GM19324 (cell line): ENCODE results near the gene SH3GL2.

Experiments used
- ATAC-seq: cut with Tn5 transposase; IDR thresholded peaks from one replicate; pipeline ENCODE4 v1.9.1; 2021; ENCODE audit warnings: mild to moderate bottlenecking, moderate library complexity; ENCODE audit not compliant: unreplicated experiment, low FRiP score

The SH3GL2 gene

DNA sequence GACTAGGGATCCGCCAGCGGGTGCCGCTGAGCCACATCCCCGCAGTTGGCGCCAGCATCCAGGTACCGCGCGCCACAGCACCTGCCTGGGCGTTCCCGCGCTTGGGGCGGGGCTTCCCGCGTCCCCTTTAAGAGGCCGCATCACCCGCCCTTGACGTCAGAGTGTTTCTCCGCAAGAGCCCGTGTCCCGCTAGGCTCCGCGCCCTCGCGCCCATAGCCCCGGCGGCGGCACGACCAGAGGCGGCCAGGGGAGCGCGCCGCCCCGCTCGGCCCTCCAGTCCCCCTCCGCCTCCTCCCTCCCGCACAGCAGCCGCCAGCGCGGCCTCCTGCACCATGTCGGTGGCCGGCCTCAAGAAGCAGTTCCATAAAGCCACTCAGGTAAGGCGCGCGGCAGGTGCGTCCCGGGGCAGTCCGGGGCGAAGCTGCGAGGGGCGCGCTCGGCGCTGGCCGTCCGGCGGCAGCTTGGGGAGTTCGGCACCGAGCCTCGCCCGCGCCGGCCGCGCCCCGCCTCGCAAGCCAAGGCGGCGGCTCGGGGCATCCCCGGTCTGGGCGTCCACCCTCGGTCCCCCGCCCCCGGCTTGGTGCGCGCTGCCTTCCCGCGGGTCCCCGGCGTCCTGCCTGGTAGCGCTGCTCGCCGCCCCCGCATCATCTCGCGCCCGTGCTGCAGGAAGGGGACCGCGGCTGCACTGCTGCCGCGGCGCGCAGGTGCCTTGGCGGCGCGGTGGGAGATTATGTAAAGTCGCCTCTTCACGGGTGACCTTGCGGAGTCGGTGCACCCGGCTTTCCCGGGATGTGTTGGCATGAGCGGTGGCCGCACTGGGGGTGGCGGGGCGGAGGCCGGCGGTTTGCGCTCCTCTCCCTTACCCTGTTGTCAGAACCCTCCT, at the start of gene SH3GL2:
Gene SH3GL2, plus strand, starts transcription at position 156 of the 883 bp plus-strand sequence.
- ATAC-seq = peak; percentile 39

DNA sequence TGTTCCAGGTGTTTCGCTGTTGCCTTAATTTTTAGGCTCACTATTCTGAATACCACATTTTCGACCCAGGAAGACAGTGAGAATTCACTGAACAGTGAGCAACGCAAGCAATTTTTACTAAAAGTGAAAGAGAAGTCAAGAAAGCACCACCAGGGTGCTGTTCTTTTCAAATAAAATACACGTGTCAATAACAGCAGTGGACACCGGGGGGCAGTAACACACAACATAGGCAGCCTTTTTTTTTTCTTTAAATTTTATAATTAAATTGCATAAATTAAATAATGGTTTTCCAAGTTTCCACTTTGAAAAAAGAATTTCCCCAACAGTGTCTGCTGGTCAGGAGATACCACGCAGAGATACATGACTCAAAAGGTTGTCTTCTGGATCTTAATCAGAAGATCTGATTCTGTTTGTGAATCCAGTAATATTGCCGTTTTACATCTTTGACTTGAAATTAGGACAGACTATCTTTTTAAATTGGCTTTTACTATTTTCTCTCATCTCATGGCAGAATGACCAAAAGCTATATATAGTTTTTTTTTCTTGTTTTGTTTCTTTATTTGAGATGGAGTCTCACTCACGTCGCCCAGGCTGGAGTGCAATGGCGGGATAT, 47.1 kb upstream of the SH3GL2 start:
- no peak for ATAC-seq

DNA sequence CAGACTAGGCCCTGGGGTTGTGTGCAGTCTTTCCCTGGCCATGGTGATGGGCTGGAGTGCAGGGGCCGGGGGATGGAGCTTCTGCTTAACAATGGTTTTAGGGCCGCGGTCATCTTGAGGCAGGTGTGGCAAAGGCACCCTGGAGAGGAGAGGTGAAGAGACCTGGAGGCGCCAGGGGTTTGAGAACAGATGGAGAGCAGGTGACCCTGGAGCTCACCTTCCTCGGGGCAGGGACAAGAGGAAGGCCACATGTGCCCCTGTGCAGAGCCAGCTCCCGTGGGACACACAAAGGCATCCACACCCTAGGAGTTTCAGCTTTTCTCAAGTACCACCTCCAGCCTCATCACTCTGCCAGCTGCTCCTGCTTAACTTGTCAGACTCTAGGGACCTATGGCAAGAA, 46.4 kb upstream of the SH3GL2 start:
- no peak for ATAC-seq

DNA sequence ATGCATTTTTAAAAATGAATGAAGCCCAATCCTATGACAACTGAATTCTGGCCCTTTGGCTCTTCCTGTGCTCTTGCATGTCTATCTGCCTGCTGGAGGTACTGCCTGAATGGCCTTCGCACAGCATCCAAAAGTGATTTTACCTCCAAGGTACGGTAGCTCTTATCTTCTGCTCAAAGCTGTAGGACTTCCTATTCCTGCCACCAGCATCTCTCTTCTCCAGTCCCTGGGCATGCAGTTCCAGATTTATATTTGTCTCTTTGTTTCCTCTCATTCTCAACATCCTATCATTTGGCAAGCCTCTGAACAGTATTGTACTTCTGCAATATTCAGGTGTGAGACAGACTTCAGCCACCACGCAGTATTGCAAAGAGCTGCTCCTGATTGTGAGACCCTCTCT, 43.7 kb upstream of the SH3GL2 start:
- ATAC-seq = no peak

DNA sequence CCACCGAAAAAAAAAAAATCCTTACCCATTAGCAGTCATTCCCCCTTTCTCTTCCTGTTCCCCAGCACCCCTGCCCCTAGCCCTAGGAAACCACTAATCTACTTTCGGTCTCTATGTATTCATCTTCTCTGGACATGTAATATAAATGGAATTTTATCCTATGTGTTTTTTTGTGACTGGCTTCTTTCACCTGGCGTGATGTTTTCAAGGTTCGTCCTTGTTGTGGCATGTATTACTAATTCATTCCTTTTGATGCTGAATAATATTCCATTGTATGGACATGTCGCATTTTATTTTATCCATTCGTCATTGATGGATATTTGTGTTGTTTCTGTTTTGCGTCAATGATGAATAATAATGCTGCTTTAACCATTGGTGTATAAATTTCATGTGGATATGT, 42.8 kb upstream of the SH3GL2 start:
- ATAC-seq = no peak

DNA sequence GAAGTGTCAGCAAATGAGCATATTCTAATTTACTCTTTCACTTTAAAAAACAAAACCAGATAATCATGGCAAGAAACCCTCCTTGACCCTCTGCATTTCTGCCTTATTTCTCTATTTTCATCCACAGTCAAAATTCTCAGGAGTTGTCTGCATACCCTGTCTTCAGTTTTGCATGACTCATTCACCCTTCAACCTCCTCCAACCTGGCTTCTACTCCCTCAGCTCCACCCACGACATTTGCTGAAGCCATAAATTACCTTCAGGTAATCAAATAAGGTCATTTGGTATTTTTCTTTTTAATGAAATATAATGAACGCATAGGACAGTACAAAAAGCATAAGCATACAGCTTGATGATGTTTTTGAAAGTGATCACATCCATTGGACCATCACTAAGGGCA, 27.8 kb upstream of the SH3GL2 start:
- no peak for ATAC-seq

DNA sequence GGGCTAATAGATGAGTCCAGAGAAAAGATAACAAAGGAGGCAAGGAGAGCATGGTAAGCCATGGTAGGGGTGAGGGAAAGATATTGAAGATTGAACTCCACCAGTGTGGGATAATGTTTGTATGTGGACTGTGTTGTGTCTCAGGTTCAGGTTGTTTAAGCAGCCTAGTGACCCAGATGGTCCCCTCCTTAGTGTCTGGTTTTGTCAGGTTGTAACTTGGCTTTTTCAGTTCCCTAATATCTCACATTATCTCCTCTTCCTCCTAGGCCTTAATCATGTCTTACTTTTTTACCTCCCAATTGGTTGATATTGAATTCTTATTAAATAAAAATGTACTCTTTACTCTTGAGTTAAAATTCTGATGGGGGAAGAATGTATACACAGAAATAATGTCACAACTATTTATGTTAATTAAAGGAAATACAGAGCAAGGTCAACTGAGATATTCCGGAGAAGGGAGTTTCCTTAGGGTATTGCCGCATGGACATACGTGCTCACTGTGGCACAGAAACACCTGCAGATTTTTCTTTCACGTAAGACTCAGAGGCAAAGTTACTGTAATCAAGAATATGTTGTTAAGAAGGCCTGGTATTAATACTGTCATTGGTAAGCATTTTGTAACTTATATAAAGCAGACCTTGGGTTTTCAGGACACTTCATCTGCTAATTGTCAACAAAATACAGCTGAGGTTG, 23.4 kb upstream of the SH3GL2 start:
- no peak for ATAC-seq

DNA sequence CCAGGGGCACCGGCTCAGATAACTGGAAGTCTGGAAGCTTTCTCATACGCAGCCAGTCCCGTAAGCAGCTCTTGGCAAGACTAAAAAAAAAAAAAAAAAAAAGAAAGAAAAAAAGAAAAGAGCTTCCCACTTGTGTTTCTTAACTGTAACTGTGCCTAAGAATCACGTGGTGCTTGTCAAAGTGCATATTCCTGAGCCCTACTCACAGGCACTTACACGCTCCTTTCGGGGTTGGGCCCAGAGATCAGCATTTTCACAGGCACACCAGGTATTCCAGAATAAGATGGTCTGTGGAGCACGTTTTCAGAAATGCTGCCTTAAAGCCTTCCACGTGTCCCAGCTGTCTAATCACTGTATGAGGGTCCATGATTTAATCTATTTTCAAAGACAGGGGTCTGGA, 22.6 kb upstream of the SH3GL2 start:
- no peak for ATAC-seq

DNA sequence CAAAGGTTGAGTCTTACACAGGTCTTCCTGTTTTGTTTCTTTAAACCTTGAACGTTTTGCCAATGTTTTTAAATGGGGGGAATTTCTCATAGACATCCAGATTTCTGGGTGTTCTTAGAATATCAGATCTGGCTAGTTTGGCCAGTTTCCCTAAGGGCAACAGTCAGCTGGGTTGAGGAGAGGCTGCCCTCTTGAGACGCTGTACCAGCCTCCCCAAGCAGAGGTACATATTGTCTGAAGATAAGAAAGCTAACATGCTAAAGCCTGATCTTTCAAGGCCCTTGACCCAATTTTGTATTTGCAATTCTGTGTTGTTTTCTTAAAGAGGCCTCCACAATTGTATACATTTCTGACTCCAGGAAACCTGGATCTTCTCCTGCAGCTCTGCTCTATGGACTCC, 21.9 kb upstream of the SH3GL2 start:
- ATAC-seq = no peak

DNA sequence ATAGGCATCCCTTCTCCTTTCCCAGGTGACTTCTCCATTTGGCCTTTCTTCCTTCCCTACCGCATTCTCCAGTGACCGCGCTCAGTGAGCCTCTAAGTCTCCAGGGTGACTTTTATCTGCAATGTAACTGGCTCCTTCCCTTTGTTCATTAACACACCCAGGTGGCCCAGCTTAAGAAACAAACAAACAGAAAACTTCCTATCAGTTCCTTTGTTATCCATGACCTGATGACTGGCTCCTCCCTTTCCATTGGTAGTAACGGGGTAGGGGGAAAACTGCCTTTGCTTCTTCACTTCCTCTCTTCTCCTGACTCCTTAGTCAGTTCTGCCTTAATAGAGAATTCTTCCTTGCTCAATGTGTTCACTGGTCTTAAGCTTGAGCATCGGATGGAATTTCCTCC, 7.0 kb upstream of the SH3GL2 start:
- no peak for ATAC-seq

DNA sequence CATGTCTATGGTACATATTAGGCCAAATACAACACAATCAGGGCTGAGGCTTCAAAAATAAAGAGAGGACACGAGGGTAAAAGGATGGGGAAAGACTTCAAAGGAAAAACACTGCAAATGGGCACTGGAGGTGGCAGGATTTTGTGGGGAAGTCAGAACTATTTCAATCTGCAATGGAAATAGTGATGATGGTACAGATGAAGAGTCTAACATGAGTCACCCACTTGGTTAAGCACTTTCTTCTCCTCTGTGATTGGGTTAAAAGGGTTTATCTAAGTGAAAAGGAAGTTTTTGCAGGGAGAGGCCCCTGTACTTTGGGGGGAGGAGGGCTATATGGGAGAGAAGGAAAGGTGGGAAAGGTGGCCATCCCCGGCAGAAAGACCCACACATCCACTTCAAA, 4.5 kb upstream of the SH3GL2 start:
- no peak for ATAC-seq

DNA sequence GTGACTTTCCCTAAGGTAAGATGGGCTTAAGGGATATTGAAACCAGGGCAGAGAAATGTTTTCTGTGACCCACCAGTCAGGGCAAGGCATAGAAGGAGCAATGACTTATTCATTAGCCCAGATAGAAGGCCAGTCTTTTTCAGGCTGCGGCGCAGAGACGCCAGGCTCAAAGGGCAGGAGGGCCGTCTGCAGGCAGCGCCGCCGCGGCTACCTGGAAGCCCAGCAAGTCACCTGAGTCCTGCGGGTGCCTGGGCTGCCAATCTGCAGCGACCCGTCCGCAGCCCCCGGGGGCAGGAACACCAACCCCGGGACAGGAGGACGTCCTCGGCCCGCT, 322 bp upstream of the SH3GL2 start:
- ATAC-seq = no peak

DNA sequence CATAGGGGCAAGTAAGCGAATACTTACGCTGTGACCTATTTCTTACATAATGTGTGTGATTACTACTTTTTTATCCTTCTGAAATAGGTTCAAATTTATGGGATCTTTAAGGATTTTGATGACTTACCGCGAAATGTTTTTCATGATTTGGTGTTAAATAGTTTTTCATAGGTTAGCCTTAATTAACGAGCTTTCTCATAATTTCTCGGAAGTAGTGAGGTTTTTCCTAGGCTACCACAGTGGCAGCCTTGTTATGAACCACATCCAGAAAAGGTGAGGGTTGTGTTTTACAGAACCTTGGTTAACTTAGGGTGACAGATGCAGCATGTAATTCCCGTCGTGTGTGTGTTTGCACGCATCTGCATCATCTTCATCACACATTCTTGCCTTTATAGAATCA, 1.3 kb downstream of the SH3GL2 start:
- ATAC-seq = no peak

DNA sequence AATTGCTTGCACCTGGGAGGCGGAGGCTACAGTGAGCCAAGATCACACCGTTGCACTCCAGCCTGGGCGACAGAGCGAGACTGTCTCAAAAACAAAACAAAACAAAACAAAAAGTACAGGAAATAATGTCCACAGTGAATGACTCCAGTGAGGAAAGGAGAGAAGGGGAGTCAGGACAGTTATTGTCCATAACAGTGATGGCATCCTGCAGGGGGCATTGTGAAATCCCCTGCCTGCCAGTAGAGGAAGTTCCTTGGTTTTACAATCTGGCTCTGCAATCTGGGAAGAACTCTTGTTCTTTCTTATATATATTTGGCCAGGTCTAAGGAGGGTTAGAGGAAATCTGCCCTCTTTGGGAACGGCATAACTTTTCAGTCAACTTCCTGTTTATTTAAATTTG, 8.2 kb downstream of the SH3GL2 start:
- no peak for ATAC-seq

DNA sequence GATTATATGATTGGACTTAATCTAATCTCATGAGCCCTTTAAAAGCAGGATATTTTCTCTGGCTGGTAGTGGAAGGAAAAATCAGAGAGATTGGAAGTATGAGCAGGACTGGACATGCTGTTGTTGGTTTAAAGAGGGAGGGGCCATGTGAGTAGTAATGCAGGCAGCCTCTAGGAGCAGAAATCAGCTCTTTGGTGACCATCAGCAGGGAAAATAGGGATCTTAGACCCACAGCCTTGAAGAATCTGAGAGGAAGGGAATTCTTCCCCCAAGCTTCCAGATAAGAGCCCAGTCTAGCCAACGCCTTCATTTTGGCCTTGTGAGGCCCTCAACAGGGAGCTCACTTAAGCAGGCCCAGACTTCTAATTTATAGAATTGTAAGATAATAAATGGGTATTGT, 9.5 kb downstream of the SH3GL2 start:
- ATAC-seq = no peak

DNA sequence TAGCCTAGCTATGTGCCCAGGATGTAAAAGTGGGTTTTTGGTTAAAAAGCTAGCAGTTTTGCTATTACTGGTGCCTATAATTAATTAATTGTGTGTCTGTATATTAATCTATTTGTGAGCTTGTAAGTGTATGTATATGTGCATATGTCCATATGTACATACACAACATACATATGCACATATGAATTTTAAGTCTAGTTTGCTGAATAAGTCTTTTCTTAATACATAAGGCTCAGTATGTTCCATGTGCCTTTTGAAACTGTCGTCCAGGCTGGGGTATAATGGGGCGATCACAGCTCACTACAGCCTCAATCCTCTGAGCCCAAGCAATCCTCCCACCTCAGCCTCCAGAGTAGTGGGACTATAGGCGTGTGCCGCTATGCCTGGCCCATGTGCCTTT, 10.1 kb downstream of the SH3GL2 start:
- ATAC-seq = no peak

DNA sequence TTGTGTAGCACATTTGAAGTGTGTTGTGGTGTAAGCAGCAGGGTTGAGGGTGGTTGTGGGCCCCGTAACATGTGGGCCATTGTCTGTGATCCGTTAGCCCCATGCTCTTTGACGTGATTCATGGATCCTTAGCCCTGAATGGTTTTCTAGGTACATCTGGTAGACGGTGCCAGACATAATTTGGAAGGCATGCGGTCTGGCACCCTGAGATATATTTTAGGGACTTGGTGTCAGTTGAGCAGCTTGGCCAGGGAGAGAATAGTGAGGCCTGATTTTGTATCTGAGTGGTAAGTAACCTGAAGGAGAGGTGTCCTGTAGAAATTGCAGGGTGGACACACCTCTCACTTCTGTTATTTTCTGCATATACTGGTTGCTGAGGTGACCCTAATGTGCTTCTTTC, 10.9 kb downstream of the SH3GL2 start:
- ATAC-seq = no peak

DNA sequence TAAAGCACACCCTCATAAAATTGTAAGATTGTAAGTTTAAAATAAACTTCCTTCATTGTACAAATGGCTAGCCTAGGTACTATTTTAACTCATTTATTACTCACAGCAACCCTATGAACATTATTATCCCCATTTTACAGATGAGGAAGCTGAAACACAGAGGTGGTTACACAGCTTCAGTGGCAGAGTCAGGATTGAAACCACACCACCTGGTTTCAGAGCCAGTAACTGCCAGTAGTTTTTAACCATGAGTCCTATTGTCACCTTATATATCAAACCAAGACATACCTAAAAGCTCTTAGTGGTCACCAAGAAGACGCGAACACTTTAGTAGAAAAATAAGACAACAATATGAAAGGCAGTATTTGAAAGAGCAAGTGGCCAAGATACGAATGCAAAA, 16.1 kb downstream of the SH3GL2 start:
- ATAC-seq = no peak

DNA sequence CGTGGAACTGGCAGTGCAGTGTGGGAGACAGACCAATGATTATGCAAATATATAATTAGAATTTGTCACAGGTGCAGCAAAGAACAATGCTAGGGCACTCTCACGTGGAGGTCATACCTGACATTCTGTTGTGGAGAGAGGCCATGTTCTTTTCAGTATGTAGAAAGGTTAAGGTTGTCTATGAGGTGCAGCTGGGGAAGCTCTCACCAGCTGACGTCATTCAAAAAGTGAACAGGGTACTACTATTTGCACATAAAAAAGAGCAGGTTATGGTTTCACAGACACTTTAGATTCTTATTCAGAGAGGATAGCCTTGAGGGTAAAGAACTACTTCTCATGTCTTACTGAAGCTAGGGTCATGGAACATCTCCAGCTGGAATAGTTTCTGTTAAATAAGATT, 19.1 kb downstream of the SH3GL2 start:
- no peak for ATAC-seq

DNA sequence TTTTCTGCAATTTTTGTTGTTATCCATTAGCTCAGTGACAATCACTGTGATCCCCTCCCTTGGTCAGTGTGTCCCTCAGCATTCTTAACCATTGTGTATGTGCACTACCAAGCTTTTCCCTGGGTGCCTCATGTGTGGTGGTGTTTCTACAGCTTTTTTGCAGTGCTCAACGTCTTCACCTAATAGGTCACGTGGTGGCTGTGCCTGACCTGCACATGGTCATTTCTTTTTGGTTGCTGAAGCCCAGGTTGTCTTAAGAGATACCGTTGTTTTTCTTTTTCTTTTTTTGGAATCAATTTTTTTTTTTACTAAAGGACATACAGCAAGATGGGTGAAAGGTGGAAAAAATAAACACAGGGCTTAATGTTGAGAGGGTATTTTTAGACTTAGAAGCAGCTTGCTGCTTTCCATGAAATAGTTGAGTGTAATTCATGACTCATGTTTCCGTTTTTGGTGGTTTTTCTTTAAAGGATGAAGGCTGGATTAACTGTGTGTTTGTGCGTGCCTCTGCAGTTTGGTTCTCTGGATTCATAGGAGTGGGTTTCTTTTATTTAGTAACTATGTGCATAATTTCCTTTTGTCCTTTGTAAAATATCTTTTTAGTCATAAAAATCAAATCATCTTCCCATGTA, 22.2 kb downstream of the SH3GL2 start:
- no peak for ATAC-seq

DNA sequence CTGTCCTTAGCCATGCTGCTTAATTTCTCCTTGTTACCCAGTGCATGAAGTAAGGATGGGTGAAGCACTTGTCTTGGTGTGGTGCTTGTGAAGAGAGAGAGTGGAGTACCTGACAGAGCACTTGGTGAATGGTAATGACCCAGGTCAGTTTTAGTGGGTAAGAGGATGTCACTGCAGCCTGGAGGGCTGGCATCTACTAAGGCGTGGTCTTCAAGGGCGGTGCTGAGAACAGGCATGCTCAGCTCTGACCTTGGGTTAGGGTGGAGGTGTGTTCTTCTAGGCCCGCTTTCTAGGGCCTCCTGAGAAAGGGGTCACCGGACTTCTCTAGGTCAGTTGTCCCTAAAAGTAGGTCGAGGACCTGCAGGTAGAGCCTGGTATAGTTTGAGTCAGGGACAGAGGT, 25.7 kb downstream of the SH3GL2 start:
- ATAC-seq = no peak
